CD8-positive, alpha-beta memory T cell (primary cell): ENCODE results near the gene SSC5D. TPM values are rescaled to one million over a fixed set of nuclear protein-coding genes. Genes with fewer than 3 reads are reported as not detected.

Experiments used
- CTCF ChIA-PET: fragments of 350-600 bp; sonication (Branson Sonifier 250); formaldehyde crosslinking; loops from one replicate; lab custom pipeline; 2021; ENCODE audit warnings: antibody characterized with exemption; lab: Charles Lee
- POLR2A ChIA-PET: fragments of 350-600 bp; sonication (Branson Sonifier 250); formaldehyde crosslinking; loops from one replicate; lab custom pipeline; 2021; ENCODE audit warnings: antibody characterized with exemption; lab: Charles Lee
- DNase-seq, 5 donors: peaks; one replicate each; pipeline versions ENCODE4 v3.0.0 to v3.0.0-alpha.2; 2020 to 2022; ENCODE audit warnings: mixed read lengths in 1 of 5
- H3K27ac ChIP-seq: one replicate; pipeline ENCODE4 v1.7.0; 2013; ENCODE audit warnings: low read depth, mild to moderate bottlenecking, low read length, moderate library complexity
- H3K27me3 ChIP-seq: 2 replicates; pipeline ENCODE4 v1.7.0; 2013; ENCODE audit warnings: low read length, mild to moderate bottlenecking; ENCODE audit not compliant: insufficient read depth, poor library complexity, severe bottlenecking
- H3K36me3 ChIP-seq: 2 replicates; pipeline ENCODE4 v1.7.0; 2013; ENCODE audit warnings: mild to moderate bottlenecking, low read length, moderate library complexity; ENCODE audit not compliant: insufficient read depth
- H3K4me1 ChIP-seq: 2 replicates; pipeline ENCODE4 v1.7.0; 2013; ENCODE audit warnings: mild to moderate bottlenecking, low read length, moderate library complexity; ENCODE audit not compliant: insufficient read depth
- H3K4me3 ChIP-seq: 2 replicates; pipeline ENCODE4 v1.7.0; 2013; ENCODE audit warnings: mild to moderate bottlenecking, low read length
- H3K9me3 ChIP-seq: 2 replicates; pipeline ENCODE4 v1.7.0; 2013; ENCODE audit warnings: mild to moderate bottlenecking, low read length
- H3K27ac Mint-ChIP-seq, 8 donors: one replicate each; pipeline ENCODE4 v1.8.0; 2020 to 2021; ENCODE audit warnings: mixed read lengths in 8 of 8, mild to moderate bottlenecking in 6 of 8, inconsistent platforms in 3 of 8, moderate library complexity in 3 of 8
- H3K27me3 Mint-ChIP-seq, 2 donors: one replicate each; pipeline ENCODE4 v1.8.0; 2020 to 2021; ENCODE audit warnings: mixed read lengths in 2 of 2, mild to moderate bottlenecking in 1 of 2, moderate library complexity in 1 of 2
- H3K36me3 Mint-ChIP-seq, 3 donors: one replicate each; pipeline ENCODE4 v1.8.0; 2020 to 2021; ENCODE audit warnings: mixed read lengths in 3 of 3, inconsistent platforms in 1 of 3, mild to moderate bottlenecking in 1 of 3
- H3K4me1 Mint-ChIP-seq, 3 donors: one replicate each; pipeline ENCODE4 v1.8.0; 2020 to 2021; ENCODE audit warnings: mixed read lengths in 3 of 3, inconsistent platforms in 1 of 3, mild to moderate bottlenecking in 1 of 3
- H3K4me3 Mint-ChIP-seq, 7 donors: one replicate each; pipeline ENCODE4 v1.8.0; 2020 to 2021; ENCODE audit warnings: mixed read lengths in 7 of 7, mild to moderate bottlenecking in 6 of 7, moderate library complexity in 4 of 7, inconsistent platforms in 2 of 7
- H3K9me3 Mint-ChIP-seq, 5 donors: one replicate each; pipeline ENCODE4 v1.8.0; 2020 to 2022; ENCODE audit warnings: mixed read lengths in 5 of 5, mild to moderate bottlenecking in 3 of 5, moderate library complexity in 2 of 5, inconsistent platforms in 1 of 5
- polyA plus RNA-seq: library from polyadenylated mRNA; unstranded; fragments of 300-500 nt; fragmentation: Illumina TruSeq; gene quantifications from one replicate; pipeline ENCODE4 v1.2.3, GENCODE V29; 2021
- total RNA-seq, 2 experiments: library from RNA; stranded (reverse); gene quantifications; one replicate each; pipeline ENCODE4 v1.2.3, GENCODE V29; 2021

SSC5D gene
- total and polyA plus RNA-seq, 3 experiments from 2014 or later, result 0.35 to 1.2 TPM; not detected in 1

GRCh38 chr19:55451163-55451964, 36.9 kb upstream of the SSC5D start:
- Mint-ChIP-seq H3K4me1 (peaks cover 5 to 30% (median 9%) of the 10 kb centered on the region in 3 donors), H3K27ac (peak overlapping the region in 4 of 8 donors; percentile 28 to 72 (median 44)), H3K27me3 (peaks cover 20 to 32% of the 10 kb centered on the region in 2 donors), H3K4me3 (peak overlapping the region in 6 of 7 donors; percentile 53 to 68 (median 60)), H3K9me3 (no peaks in the 10 kb centered on the region), H3K36me3 (peaks cover 1 to 7% (median 6%) of the 10 kb centered on the region in 3 donors)
- DNase-seq, result peak in 2 of 5 donors; percentile 11 to 17
- Histone ChIP-seq H3K36me3 (no peaks in the 10 kb centered on the region), H3K4me1 (peaks cover 10% of the 10 kb centered on the region), H3K9me3 (no peaks in the 10 kb centered on the region), H3K27me3 (peaks cover 16% of the 10 kb centered on the region), H3K27ac (no peak overlapping the region), H3K4me3 (no peak overlapping the region)
- POLR2A ChIA-PET, result no interaction called here
- CTCF ChIA-PET, result interaction anchor here (1.1 kb wide), 1 partner anchor 53 kb away, joined by 3 read pairs; no protein-coding TSS in a partner anchor

- H3K27me3 ChIP-seq, result peaks cover 14% of the 10 kb centered on the region
- H3K4me1 ChIP-seq, result peaks cover 10% of the 10 kb centered on the region
- H3K9me3 ChIP-seq, result no peaks in the 10 kb centered on the region
- H3K4me3 ChIP-seq, result no peak overlapping the region
- Mint-ChIP-seq H3K4me3 (peak overlapping the region in 3 of 7 donors; percentile 53 to 68 (median 61)), H3K9me3 (no peaks in the 10 kb centered on the region), H3K36me3 (peaks cover 1 to 7% (median 6%) of the 10 kb centered on the region in 3 donors), H3K27ac (no peak overlapping the region), H3K27me3 (peaks cover 20 to 32% of the 10 kb centered on the region in 2 donors), H3K4me1 (peaks cover 5 to 30% (median 9%) of the 10 kb centered on the region in 3 donors)
- ChIA-PET CTCF (interaction anchor here (1.1 kb wide), 1 partner anchor 52 kb away, joined by 3 read pairs; no protein-coding TSS in a partner anchor), POLR2A (interaction anchor here (1.3 kb wide), 1 partner anchor 24 kb away, joined by 3 read pairs; the partner anchor contains the start of gene ZNF628)
- no peaks in the 10 kb centered on the region for H3K36me3 ChIP-seq
- DNase-seq, result peak in 3 of 5 donors; percentile 27 to 76 (median 41)
- H3K27ac ChIP-seq, result no peak overlapping the region
Measured at GRCh38 chr19:55451965-55452748, 36.1 kb upstream of the SSC5D start.

- Mint-ChIP-seq H3K9me3 (no peaks in the 10 kb centered on the region), H3K27ac (peak overlapping the region in 1 of 8 donors; percentile 78), H3K36me3 (peaks cover 1 to 7% (median 6%) of the 10 kb centered on the region in 3 donors), H3K27me3 (peaks cover 20 to 32% of the 10 kb centered on the region in 2 donors), H3K4me1 (peaks cover 5 to 30% (median 9%) of the 10 kb centered on the region in 3 donors), H3K4me3 (peak overlapping the region in 2 of 7 donors; percentile 32 to 57)
- peak in 2 of 5 donors; percentile 21 to 40 for DNase-seq
- H3K4me3 ChIP-seq, result no peak overlapping the region
- H3K27me3 ChIP-seq, result peaks cover 11% of the 10 kb centered on the region
- H3K36me3 ChIP-seq, result no peaks in the 10 kb centered on the region
- POLR2A ChIA-PET, result interaction anchor here (1.3 kb wide), 1 partner anchor 23 kb away, joined by 3 read pairs; the partner anchor contains the start of gene ZNF628
- peaks cover 10% of the 10 kb centered on the region for H3K4me1 ChIP-seq
- H3K27ac ChIP-seq, result no peak overlapping the region
- H3K9me3 ChIP-seq, result no peaks in the 10 kb centered on the region
- CTCF ChIA-PET, result interaction anchor here (1.1 to 1.7 kb wide), 4 partner anchors 15 to 312 kb away, joined by 3 to 8 read pairs (median 6); no protein-coding TSS in a partner anchor
Measured at GRCh38 chr19:55452749-55453346, 35.4 kb upstream of the SSC5D start.

GRCh38 chr19:55453511-55454260, 34.5 kb upstream of the SSC5D start:
- H3K27me3 ChIP-seq, result peaks cover 11% of the 10 kb centered on the region
- Mint-ChIP-seq H3K27ac (peak overlapping the region in 4 of 8 donors; percentile 12 to 70 (median 48)), H3K9me3 (no peaks in the 10 kb centered on the region)

GRCh38 chr19:55454787-55455243, 33.4 kb upstream of the SSC5D start:
- peaks cover 1 to 7% (median 6%) of the 10 kb centered on the region in 3 donors for H3K36me3 Mint-ChIP-seq
- CTCF ChIA-PET, result interaction anchor here (1.2 to 1.4 kb wide), 2 partner anchors 71 to 153 kb away, joined by 3 to 4 read pairs; partner anchors contain the start of gene TMEM238

More at GRCh38 chr19:55453511-55454260, 34.5 kb upstream of the SSC5D start:
- H3K9me3 ChIP-seq, result no peaks in the 10 kb centered on the region
- H3K4me1 ChIP-seq, result peaks cover 10% of the 10 kb centered on the region
- Mint-ChIP-seq H3K4me1 (peaks cover 5 to 30% (median 9%) of the 10 kb centered on the region in 3 donors), H3K27me3 (peaks cover 20 to 32% of the 10 kb centered on the region in 2 donors), H3K4me3 (peak overlapping the region in 6 of 7 donors; percentile 17 to 76 (median 36)), H3K36me3 (peaks cover 1 to 7% (median 6%) of the 10 kb centered on the region in 3 donors)
- no peak overlapping the region for H3K27ac ChIP-seq
- no peak overlapping the region for H3K4me3 ChIP-seq
- CTCF ChIA-PET, result interaction anchor here (1.0 to 1.7 kb wide), 5 partner anchors 14 to 313 kb away, joined by 3 to 8 read pairs (median 5); no protein-coding TSS in a partner anchor
- no peaks in the 10 kb centered on the region for H3K36me3 ChIP-seq
- no peak for DNase-seq
- POLR2A ChIA-PET, result interaction anchor here (1.3 kb wide), 1 partner anchor 23 kb away, joined by 3 read pairs; the partner anchor contains the start of gene ZNF628

GRCh38 chr19:55455576-55456235, 32.5 kb upstream of the SSC5D start:
- H3K27ac ChIP-seq, result no peak overlapping the region
- H3K4me1 ChIP-seq, result peaks cover 10% of the 10 kb centered on the region
- POLR2A ChIA-PET, result no interaction called here
- H3K27me3 ChIP-seq, result peaks cover 7% of the 10 kb centered on the region
- H3K4me3 Mint-ChIP-seq, result no peak overlapping the region
- H3K27me3 Mint-ChIP-seq, result peaks cover 16 to 28% of the 10 kb centered on the region in 2 donors
- no peak overlapping the region for H3K4me3 ChIP-seq
- CTCF ChIA-PET, result interaction anchor here (1.2 kb wide), 1 partner anchor 72 kb away, joined by 3 read pairs; the partner anchor contains the start of gene TMEM238
- no peak for DNase-seq
- H3K4me1 Mint-ChIP-seq, result peaks cover 15 to 35% (median 17%) of the 10 kb centered on the region in 3 donors
- no peaks in the 10 kb centered on the region for H3K9me3 ChIP-seq
- H3K36me3 Mint-ChIP-seq, result peaks cover 1 to 7% (median 6%) of the 10 kb centered on the region in 3 donors
- no peaks in the 10 kb centered on the region for H3K36me3 ChIP-seq
- no peak overlapping the region for H3K27ac Mint-ChIP-seq
- H3K9me3 Mint-ChIP-seq, result no peaks in the 10 kb centered on the region

More at GRCh38 chr19:55454787-55455243, 33.4 kb upstream of the SSC5D start:
- peaks cover 11% of the 10 kb centered on the region for H3K27me3 ChIP-seq
- H3K27me3 Mint-ChIP-seq, result peaks cover 19 to 32% of the 10 kb centered on the region in 2 donors
- DNase-seq, result peak in 2 of 5 donors; percentile 24 to 62
- H3K9me3 Mint-ChIP-seq, result no peaks in the 10 kb centered on the region
- H3K4me1 Mint-ChIP-seq, result peaks cover 6 to 30% (median 9%) of the 10 kb centered on the region in 3 donors
- no peak overlapping the region for H3K27ac ChIP-seq
- H3K36me3 ChIP-seq, result no peaks in the 10 kb centered on the region
- peak overlapping the region in 1 of 8 donors; percentile 35 for H3K27ac Mint-ChIP-seq
- POLR2A ChIA-PET, result no interaction called here
- no peak overlapping the region for H3K4me3 ChIP-seq
- no peaks in the 10 kb centered on the region for H3K9me3 ChIP-seq
- peaks cover 10% of the 10 kb centered on the region for H3K4me1 ChIP-seq
- no peak overlapping the region for H3K4me3 Mint-ChIP-seq
